HCT116 (cell line): ENCODE data around the gene ARHGEF10L.

Source experiments
- CEBPB ChIP-seq: IDR thresholded peaks from 2 replicates; pipeline ENCODE4 v1.6.1; 2012; ENCODE audit warnings: low read depth
- CTCF ChIP-seq, 3 experiments: fragments of 200-600 bp in 1 of 3; sonication (generic) in 1 of 3; IDR thresholded peaks in 2 of 3; conservative IDR thresholded peaks in 1 of 3; 2 replicates each; pipeline ENCODE4 v1.5.1; 2012 to 2017; ENCODE audit warnings: low read depth in 2 of 3, low read length in 2 of 3, antibody characterized with exemption in 1 of 3, borderline replicate concordance in 1 of 3, control low read depth in 1 of 3, mild to moderate bottlenecking in 1 of 3, mixed read lengths in 1 of 3, mixed run types in 1 of 3, moderate library complexity in 1 of 3; ENCODE audit not compliant: insufficient read depth in 1 of 3
- EGR1 ChIP-seq: IDR thresholded peaks from 2 replicates; pipeline ENCODE4 v1.6.1; 2012; ENCODE audit warnings: low read depth
- EZH2 ChIP-seq: fragments of 200-600 bp; sonication (generic); IDR thresholded peaks from 2 replicates; pipeline ENCODE4 v1.6.1; 2017; ENCODE audit warnings: antibody characterized with exemption, mixed run types
- EZH2phosphoT487 ChIP-seq: fragments of 200-600 bp; IDR thresholded peaks from 2 replicates; pipeline ENCODE4 v1.6.1; 2018; ENCODE audit warnings: antibody characterized with exemption, borderline replicate concordance
- MAX ChIP-seq: IDR thresholded peaks from 2 replicates; pipeline ENCODE4 v1.6.1; 2012
- POLR2A ChIP-seq: IDR thresholded peaks from 2 replicates; pipeline ENCODE4 v1.7.0; 2011; ENCODE audit warnings: borderline replicate concordance; ENCODE audit not compliant: insufficient read depth, insufficient read length; ENCODE audit errors: extremely low read depth
- RAD21 ChIP-seq: IDR thresholded peaks from 2 replicates; pipeline ENCODE4 v1.6.1; 2012; ENCODE audit warnings: low read depth, mild to moderate bottlenecking
- YY1 ChIP-seq: IDR thresholded peaks from 2 replicates; pipeline ENCODE4 v1.6.1; 2011; ENCODE audit warnings: low read length, low read depth, moderate library complexity, mild to moderate bottlenecking; ENCODE audit not compliant: insufficient replicate concordance; ENCODE audit errors: extremely low read depth
- TF ChIP-seq, protein P1 (sequence below): IDR thresholded peaks from 2 replicates; pipeline ENCODE4 v1.6.1; 2012; ENCODE audit warnings: low read depth

GRCh38 chr1:17615157-17615556 is 75.7 kb downstream of the ARHGEF10L start:
- TF ChIP-seq RAD21, result no peak
- TF ChIP-seq CTCF (IDR thresholded peaks at IDR 0.05 in 2 of 3, conservative IDR thresholded peaks at IDR 0.05 in 1 of 3; ENCODE audit: borderline replicate concordance in 1 of 3, insufficient read depth in 1 of 3, low read depth in 2 of 3, low read length in 2 of 3), result no peak
- TF ChIP-seq, protein P1, sequence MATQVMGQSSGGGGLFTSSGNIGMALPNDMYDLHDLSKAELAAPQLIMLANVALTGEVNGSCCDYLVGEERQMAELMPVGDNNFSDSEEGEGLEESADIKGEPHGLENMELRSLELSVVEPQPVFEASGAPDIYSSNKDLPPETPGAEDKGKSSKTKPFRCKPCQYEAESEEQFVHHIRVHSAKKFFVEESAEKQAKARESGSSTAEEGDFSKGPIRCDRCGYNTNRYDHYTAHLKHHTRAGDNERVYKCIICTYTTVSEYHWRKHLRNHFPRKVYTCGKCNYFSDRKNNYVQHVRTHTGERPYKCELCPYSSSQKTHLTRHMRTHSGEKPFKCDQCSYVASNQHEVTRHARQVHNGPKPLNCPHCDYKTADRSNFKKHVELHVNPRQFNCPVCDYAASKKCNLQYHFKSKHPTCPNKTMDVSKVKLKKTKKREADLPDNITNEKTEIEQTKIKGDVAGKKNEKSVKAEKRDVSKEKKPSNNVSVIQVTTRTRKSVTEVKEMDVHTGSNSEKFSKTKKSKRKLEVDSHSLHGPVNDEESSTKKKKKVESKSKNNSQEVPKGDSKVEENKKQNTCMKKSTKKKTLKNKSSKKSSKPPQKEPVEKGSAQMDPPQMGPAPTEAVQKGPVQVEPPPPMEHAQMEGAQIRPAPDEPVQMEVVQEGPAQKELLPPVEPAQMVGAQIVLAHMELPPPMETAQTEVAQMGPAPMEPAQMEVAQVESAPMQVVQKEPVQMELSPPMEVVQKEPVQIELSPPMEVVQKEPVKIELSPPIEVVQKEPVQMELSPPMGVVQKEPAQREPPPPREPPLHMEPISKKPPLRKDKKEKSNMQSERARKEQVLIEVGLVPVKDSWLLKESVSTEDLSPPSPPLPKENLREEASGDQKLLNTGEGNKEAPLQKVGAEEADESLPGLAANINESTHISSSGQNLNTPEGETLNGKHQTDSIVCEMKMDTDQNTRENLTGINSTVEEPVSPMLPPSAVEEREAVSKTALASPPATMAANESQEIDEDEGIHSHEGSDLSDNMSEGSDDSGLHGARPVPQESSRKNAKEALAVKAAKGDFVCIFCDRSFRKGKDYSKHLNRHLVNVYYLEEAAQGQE, result no peak
- TF ChIP-seq MAX, result no peak
- TF ChIP-seq POLR2A, result no peak
- no peak for TF ChIP-seq EZH2
- TF ChIP-seq YY1, result no peak
- TF ChIP-seq EZH2phosphoT487, result no peak
- TF ChIP-seq EGR1, result no peak
- no peak for TF ChIP-seq CEBPB
